WTC11 (cell line): ENCODE measurements around the gene HDGFL3. TPM values are rescaled to one million over a fixed set of nuclear protein-coding genes. Genes with fewer than 3 reads are reported as not detected.

Experiments used
- ATAC-seq: fragments of 200-7000 bp; cut with Tn5 transposase; 2 replicates; pipeline ENCODE4 v1.10.0; 2021; ENCODE audit warnings: mild to moderate bottlenecking, moderate library complexity
- CTCF ChIA-PET: fragments of 300-600 bp; sonication (Branson Sonifier 250); formaldehyde crosslinking; loops from one replicate; lab custom pipeline; 2021; ENCODE audit warnings: antibody characterized with exemption; lab: Charles Lee
- POLR2A ChIA-PET: fragments of 350-600 bp; sonication (Branson Sonifier 250); formaldehyde crosslinking; loops from one replicate; lab custom pipeline; 2021; ENCODE audit warnings: antibody characterized with exemption; lab: Charles Lee
- DNase-seq: peaks from one replicate; pipeline ENCODE4 v3.0.0; 2021; ENCODE audit warnings: low spot score
- H3K27ac Mint-ChIP-seq: 2 replicates; pipeline ENCODE4 v1.8.0; 2021; ENCODE audit warnings: mixed read lengths
- H3K27me3 Mint-ChIP-seq: 2 replicates; pipeline ENCODE4 v1.8.0; 2021; ENCODE audit warnings: low read depth, mild to moderate bottlenecking, moderate library complexity, mixed read lengths
- H3K36me3 Mint-ChIP-seq: 2 replicates; pipeline ENCODE4 v1.8.0; 2021; ENCODE audit warnings: mixed read lengths
- H3K4me1 Mint-ChIP-seq: 2 replicates; pipeline ENCODE4 v1.8.0; 2022; ENCODE audit warnings: mixed read lengths
- H3K4me3 Mint-ChIP-seq: 2 replicates; pipeline ENCODE4 v1.8.0; 2021; ENCODE audit warnings: mild to moderate bottlenecking, moderate library complexity, mixed read lengths
- H3K9me3 Mint-ChIP-seq: 2 replicates; pipeline ENCODE4 v1.8.0; 2021; ENCODE audit warnings: mixed read lengths
- AR ChIP-seq: fragments of 250-450 bp; sonication (Bioruptor Pico); IDR thresholded peaks from 2 replicates; pipeline ENCODE4 v1.9.0; 2021; ENCODE audit warnings: mild to moderate bottlenecking
- ARID4B ChIP-seq: sonication (generic); formaldehyde crosslinking; IDR thresholded peaks from 2 replicates; pipeline ENCODE4 v1.8.0; 2023; ENCODE audit warnings: missing genetic modification reagents, mild to moderate bottlenecking, borderline replicate concordance
- CDX4 ChIP-seq: fragments of 250-450 bp; sonication (Bioruptor Pico); IDR thresholded peaks from 2 replicates; pipeline ENCODE4 v1.9.0; 2021; ENCODE audit warnings: moderate library complexity, mild to moderate bottlenecking, inconsistent platforms, borderline replicate concordance
- CREB1 ChIP-seq: sonication (generic); formaldehyde crosslinking; IDR thresholded peaks from 2 replicates; pipeline ENCODE4 v1.8.0; 2023; ENCODE audit warnings: mild to moderate bottlenecking, missing genetic modification reagents
- E2F4 ChIP-seq: sonication (generic); formaldehyde crosslinking; IDR thresholded peaks from 2 replicates; pipeline ENCODE4 v1.8.1; 2022; ENCODE audit warnings: low read depth, mild to moderate bottlenecking, moderate library complexity, missing genetic modification reagents, borderline replicate concordance
- ELF4 ChIP-seq: sonication (generic); formaldehyde crosslinking; IDR thresholded peaks from 2 replicates; pipeline ENCODE4 v1.8.1; 2022; ENCODE audit warnings: low read depth, mild to moderate bottlenecking, moderate library complexity, missing genetic modification reagents
- ESRRA ChIP-seq: sonication (generic); formaldehyde crosslinking; IDR thresholded peaks from 2 replicates; pipeline ENCODE4 v1.8.1; 2022; ENCODE audit warnings: mild to moderate bottlenecking, missing genetic modification reagents, borderline replicate concordance
- ETV6 ChIP-seq: sonication (generic); formaldehyde crosslinking; IDR thresholded peaks from 2 replicates; pipeline ENCODE4 v1.8.1; 2022; ENCODE audit warnings: mild to moderate bottlenecking, missing genetic modification reagents
- HMGA2 ChIP-seq: fragments of 250-450 bp; sonication (Bioruptor Pico); IDR thresholded peaks from 2 replicates; pipeline ENCODE4 v1.4.0; 2021; ENCODE audit warnings: mild to moderate bottlenecking, moderate library complexity
- IRF2 ChIP-seq: sonication (generic); formaldehyde crosslinking; IDR thresholded peaks from 2 replicates; pipeline ENCODE4 v1.8.0; 2022; ENCODE audit warnings: low read depth, missing genetic modification reagents, borderline replicate concordance
- MLX ChIP-seq: sonication (generic); formaldehyde crosslinking; IDR thresholded peaks from 2 replicates; pipeline ENCODE4 v1.8.1; 2023; ENCODE audit warnings: mild to moderate bottlenecking, missing genetic modification reagents, moderate library complexity
- MYBL2 ChIP-seq: sonication (generic); formaldehyde crosslinking; IDR thresholded peaks from 2 replicates; pipeline ENCODE4 v1.8.1; 2023; ENCODE audit warnings: mild to moderate bottlenecking, moderate library complexity, missing genetic modification reagents
- ZNF263 ChIP-seq: sonication (generic); formaldehyde crosslinking; IDR thresholded peaks from 2 replicates; pipeline ENCODE4 v1.8.1; 2022; ENCODE audit warnings: low read depth, mild to moderate bottlenecking, moderate library complexity, missing genetic modification reagents
- ZNF423 ChIP-seq: fragments of 250-450 bp; sonication (Bioruptor Pico); IDR thresholded peaks from 2 replicates; pipeline ENCODE4 v2.1.2; 2022; ENCODE audit warnings: mild to moderate bottlenecking, moderate library complexity
- ZNF512 ChIP-seq: sonication (generic); formaldehyde crosslinking; IDR thresholded peaks from 2 replicates; pipeline ENCODE4 v1.8.1; 2022; ENCODE audit warnings: missing genetic modification reagents, borderline replicate concordance
- ZSCAN18 ChIP-seq: fragments of 250-450 bp; sonication (Bioruptor Pico); IDR thresholded peaks from 2 replicates; pipeline ENCODE4 v2.1.2; 2022; ENCODE audit warnings: mild to moderate bottlenecking, moderate library complexity
- total RNA-seq: library from RNA; stranded (reverse); gene quantifications from 3 replicates; pipeline ENCODE4 v1.2.3, GENCODE V29; 2021

HDGFL3 gene
- total RNA-seq, 1 experiment from 2014 or later, result 124 TPM

- peak overlapping the region; percentile 25; the same call in 1 of the 2 replicates for H3K4me3 Mint-ChIP-seq
- no peak overlapping the region for H3K27ac Mint-ChIP-seq
- peaks cover 9% of the 10 kb centered on the region for H3K4me1 Mint-ChIP-seq
- H3K27me3 Mint-ChIP-seq, result peaks cover 47% of the 10 kb centered on the region
- ChIA-PET POLR2A (no interaction called here), CTCF (no interaction called here)
- no peaks in the 10 kb centered on the region for H3K36me3 Mint-ChIP-seq
- TF ChIP-seq E2F4, result no peak
- TF ChIP-seq ZSCAN18 (CRISPR knock-in tag), result no peak
- no peaks in the 10 kb centered on the region for H3K9me3 Mint-ChIP-seq
- ATAC-seq, result no peak
- no peak for DNase-seq
These were observed 102.2 kb downstream of the HDGFL3 start for GRCh38 chr15:83105440-83105839.

- Mint-ChIP-seq H3K9me3 (no peaks in the 10 kb centered on the region), H3K27ac (no peak overlapping the region), H3K4me3 (no peak overlapping the region), H3K4me1 (peaks cover 16% of the 10 kb centered on the region), H3K27me3 (peaks cover 41% of the 10 kb centered on the region), H3K36me3 (no peaks in the 10 kb centered on the region)
- ChIA-PET CTCF (no interaction called here), POLR2A (no interaction called here)
- ATAC-seq (no peak), DNase-seq (no peak)
- TF ChIP-seq ARID4B (CRISPR knock-in tag), result no peak
- TF ChIP-seq ETV6, result no peak
- no peak for TF ChIP-seq MYBL2 (CRISPR knock-in tag)
- no peak for TF ChIP-seq MLX (CRISPR knock-in tag)
- no peak for TF ChIP-seq CDX4 (CRISPR knock-in tag)
- no peak for TF ChIP-seq E2F4
- TF ChIP-seq AR (CRISPR knock-in tag), result no peak
These were observed 103.5 kb downstream of the HDGFL3 start for GRCh38 chr15:83104141-83104540.

- Mint-ChIP-seq H3K9me3 (0 out of 2 replicates have a peak, but pooled peaks cover 4% of the 10 kb centered on the region), H3K36me3 (no peaks in the 10 kb centered on the region), H3K27ac (no peak overlapping the region), H3K4me1 (peaks cover 12% of the 10 kb centered on the region; the same call in 1 of the 2 replicates), H3K27me3 (peaks cover 31% of the 10 kb centered on the region), H3K4me3 (no peak overlapping the region)
- DNase-seq (no peak), ATAC-seq (no peak)
- POLR2A ChIA-PET, result no interaction called here
- CTCF ChIA-PET, result no interaction called here
- TF ChIP-seq IRF2 (no peak), CREB1 (CRISPR knock-in tag) (no peak), HMGA2 (CRISPR knock-in tag) (no peak), ZNF423 (CRISPR knock-in tag) (no peak), ETV6 (no peak), ZNF512 (no peak), ELF4 (CRISPR knock-in tag) (no peak), ESRRA (CRISPR knock-in tag) (no peak), ZNF263 (CRISPR knock-in tag) (no peak)
These were observed 105.3 kb downstream of the HDGFL3 start for GRCh38 chr15:83102346-83102745.
